Stimulated activated CD8-positive, alpha-beta memory T cell treated with anti-CD3 and anti-CD28 coated beads, Interleukin-4, amount 100 ng/mL, for 4 hours (primary cell): ENCODE results near the gene FEZF1.

Experiments
- DNase-seq, 2 donors: peaks; one replicate each; pipeline ENCODE4 v3.0.0-alpha.2; 2020; ENCODE audit warnings: low read depth in 2 of 2, low spot score in 1 of 2

The FEZF1 gene

GRCh38 chr7:122304319-122304975, at the start of gene FEZF1:
FEZF1 (minus strand) TSS chr7:122304750; CDS start chr7:122304437, 313 bp downstream.
- no peak for DNase-seq

GRCh38 chr7:122352454-122352853, 47.9 kb upstream of the FEZF1 start:
- DNase-seq = no peak

- no peak for DNase-seq
These were observed 46.2 kb upstream of the FEZF1 start for GRCh38 chr7:122350701-122351100.

GRCh38 chr7:122344303-122344620, 39.7 kb upstream of the FEZF1 start:
- no peak for DNase-seq

- no peak for DNase-seq
These were observed 39.2 kb upstream of the FEZF1 start for GRCh38 chr7:122343601-122344302.

- no peak for DNase-seq
These were observed 35.9 kb upstream of the FEZF1 start for GRCh38 chr7:122340427-122340826.

- DNase-seq = no peak
These were observed 34.8 kb upstream of the FEZF1 start for GRCh38 chr7:122339145-122339904.

- no peak for DNase-seq
These were observed 32.5 kb upstream of the FEZF1 start for GRCh38 chr7:122337011-122337410.

GRCh38 chr7:122329145-122329802, 24.7 kb upstream of the FEZF1 start:
- no peak for DNase-seq

- DNase-seq = no peak
These were observed 23.4 kb upstream of the FEZF1 start for GRCh38 chr7:122327969-122328368.

GRCh38 chr7:122316467-122317388, 12.2 kb upstream of the FEZF1 start:
- DNase-seq = no peak

GRCh38 chr7:122315507-122316466, 11.2 kb upstream of the FEZF1 start:
- no peak for DNase-seq

- DNase-seq = no peak
These were observed 9.7 kb upstream of the FEZF1 start for GRCh38 chr7:122314284-122314683.

- DNase-seq = no peak
These were observed 8.2 kb upstream of the FEZF1 start for GRCh38 chr7:122312789-122313188.

GRCh38 chr7:122311734-122312450, 7.3 kb upstream of the FEZF1 start:
- no peak for DNase-seq

- DNase-seq = no peak
These were observed 6.6 kb upstream of the FEZF1 start for GRCh38 chr7:122311050-122311700.

- no peak for DNase-seq
These were observed 5.8 kb upstream of the FEZF1 start for GRCh38 chr7:122310119-122311021.
